Calu3 (cell line): ENCODE data around the gene SMAGP. TPM values are rescaled to one million over a fixed set of nuclear protein-coding genes. Genes with fewer than 3 reads are reported as not detected.

Experiments
- BruUV-seq: library from RNA; stranded (reverse); fragments of 400-500 nt; replicated peaks from 2 replicates; lab custom pipeline; 2021; lab: Mats Ljungman, UMichigan
- CTCF ChIA-PET: fragments of 300-600 bp; sonication (Branson Sonifier 250); formaldehyde crosslinking; loops from one replicate; lab custom pipeline; 2022; ENCODE audit warnings: antibody characterized with exemption; lab: Charles Lee
- DNase-seq: peaks from one replicate; pipeline ENCODE4 v3.0.0; 2022
- H3K27ac Mint-ChIP-seq: one replicate; pipeline ENCODE4 v1.8.0; 2022; ENCODE audit warnings: mixed read lengths; ENCODE audit not compliant: unreplicated experiment
- H3K27me3 Mint-ChIP-seq: one replicate; pipeline ENCODE4 v1.8.0; 2022; ENCODE audit warnings: mixed read lengths; ENCODE audit not compliant: unreplicated experiment
- H3K36me3 Mint-ChIP-seq: one replicate; pipeline ENCODE4 v1.8.0; 2022; ENCODE audit warnings: mild to moderate bottlenecking, moderate library complexity, mixed read lengths; ENCODE audit not compliant: insufficient read depth, unreplicated experiment
- H3K4me1 Mint-ChIP-seq: one replicate; pipeline ENCODE4 v1.8.0; 2022; ENCODE audit warnings: mild to moderate bottlenecking, low read depth, mixed read lengths; ENCODE audit not compliant: unreplicated experiment
- H3K4me3 Mint-ChIP-seq: one replicate; pipeline ENCODE4 v1.8.0; 2022; ENCODE audit warnings: mild to moderate bottlenecking, low read depth, moderate library complexity, mixed read lengths; ENCODE audit not compliant: unreplicated experiment
- H3K9me3 Mint-ChIP-seq: one replicate; pipeline ENCODE4 v1.8.0; 2022; ENCODE audit warnings: low read depth, mixed read lengths; ENCODE audit not compliant: unreplicated experiment
- CTCF ChIP-seq: fragments of 200-600 bp; IDR thresholded peaks from one replicate; pipeline ENCODE4 v1.8.0; 2022; ENCODE audit warnings: antibody characterized with exemption; ENCODE audit not compliant: unreplicated experiment
- intact Hi-C: fragments of 100-400 bp; cut with micrococcal nuclease; formaldehyde crosslinking; loops from one replicate; pipeline ENCODE4 v1.10.0; 2022; ENCODE audit not compliant: unreplicated experiment
- total RNA-seq: library from RNA; stranded (reverse); gene quantifications from 2 replicates; pipeline ENCODE4 v1.2.3, GENCODE V29; 2022

SMAGP gene
- total RNA-seq, 1 experiment from 2014 or later: 60.9 TPM

- Mint-ChIP-seq H3K36me3 (peaks cover 15% of the 10 kb centered on the region), H3K4me3 (no peak overlapping the region), H3K27me3 (no peaks in the 10 kb centered on the region), H3K4me1 (no peaks in the 10 kb centered on the region), H3K9me3 (no peaks in the 10 kb centered on the region), H3K27ac (no peak overlapping the region)
- CTCF ChIA-PET: no interaction called here
- no TSS peak for BruUV-seq
- no peak for TF ChIP-seq CTCF
- no peak for DNase-seq
- intact Hi-C loops: no loop called here
Observed at GRCh38 chr12:51254536-51254935, 15.7 kb downstream of the SMAGP start.

DNA sequence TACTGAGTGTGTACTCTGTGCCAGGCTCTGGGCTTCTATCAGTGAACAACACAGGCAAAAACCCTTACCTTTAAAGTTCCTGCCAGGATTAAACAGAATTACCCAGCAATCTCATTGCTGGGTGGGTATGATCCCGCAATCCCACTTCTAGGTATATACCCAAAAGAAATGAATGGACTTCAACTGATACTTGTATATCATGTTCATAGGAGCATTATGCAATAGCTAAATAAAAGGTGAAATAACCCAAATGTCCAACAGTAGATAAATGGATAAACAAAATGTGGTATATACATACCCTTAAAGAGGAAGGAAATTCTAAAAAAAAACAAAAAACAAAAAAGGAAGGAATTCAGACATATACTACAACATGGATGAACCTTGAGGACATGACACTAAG is 16.9 kb downstream of the SMAGP start:
- CTCF ChIA-PET: no interaction called here
- H3K27ac Mint-ChIP-seq: no peak overlapping the region
- BruUV-seq: no TSS peak

GRCh38 chr12:51247523-51248206 is 22.6 kb downstream of the SMAGP start:
- intact Hi-C loops: no loop called here
- peaks cover 20% of the 10 kb centered on the region for H3K36me3 Mint-ChIP-seq
- H3K4me3 Mint-ChIP-seq: no peak overlapping the region
- H3K9me3 Mint-ChIP-seq: no peaks in the 10 kb centered on the region
- CTCF ChIA-PET: no interaction called here
- BruUV-seq: no TSS peak
- DNase-seq: no peak
- no peak for TF ChIP-seq CTCF
- H3K27ac Mint-ChIP-seq: no peak overlapping the region
- peaks cover 9% of the 10 kb centered on the region for H3K4me1 Mint-ChIP-seq
- no peaks in the 10 kb centered on the region for H3K27me3 Mint-ChIP-seq

More for the DNA sequence above, 16.9 kb downstream of the SMAGP start:
- Mint-ChIP-seq H3K36me3 (peaks cover 13% of the 10 kb centered on the region), H3K9me3 (no peaks in the 10 kb centered on the region), H3K4me1 (no peaks in the 10 kb centered on the region), H3K27me3 (no peaks in the 10 kb centered on the region), H3K4me3 (no peak overlapping the region)
- intact Hi-C loops: no loop called here
- DNase-seq: no peak
- no peak for TF ChIP-seq CTCF

- DNase-seq: no peak
- Mint-ChIP-seq H3K27ac (peak overlapping the region; percentile 66), H3K4me1 (peaks cover 9% of the 10 kb centered on the region), H3K9me3 (no peaks in the 10 kb centered on the region), H3K36me3 (peaks cover 33% of the 10 kb centered on the region), H3K4me3 (no peak overlapping the region), H3K27me3 (no peaks in the 10 kb centered on the region)
- CTCF ChIA-PET: no interaction called here
- BruUV-seq: no TSS peak
- no peak for TF ChIP-seq CTCF
- intact Hi-C loops: no loop called here
Observed at GRCh38 chr12:51246254-51246853, 23.9 kb downstream of the SMAGP start.
